ENCODE measurements around the gene PSD4. TPM values are rescaled to one million over a fixed set of nuclear protein-coding genes. Genes with fewer than 3 reads are reported as not detected.

Gene PSD4
- polyA plus RNA-seq, 1 of the 3 experiments (the other 2 are of a cell fraction): 0.35 TPM

GRCh38 chr2:113215056-113215455 is 41.3 kb downstream of the PSD4 start:
- Histone ChIP-seq H3K79me2 (ENCODE audit: insufficient read depth) (no peaks in the 10 kb centered on the region), H3K27me3 (ENCODE audit: insufficient read depth) (no peaks in the 10 kb centered on the region), H3K4me2 (no peak overlapping the region), H2AFZ (ENCODE audit: low read depth) (no peak overlapping the region), H3K9me2 (no peaks in the 10 kb centered on the region), H3F3A (replicated peaks; ENCODE audit: insufficient read depth) (no peaks in the 10 kb centered on the region), H3K36me3 (replicated peaks in 1 of 2; ENCODE audit: control insufficient read depth in 1 of 2, insufficient read depth in 2 of 2, low read length in 1 of 2) (no peaks in the 10 kb centered on the region), H4K20me1 (ENCODE audit: insufficient read depth) (no peaks in the 10 kb centered on the region), H3K9ac (no peak overlapping the region), H3K9me3 (no peaks in the 10 kb centered on the region), H3K27ac (ENCODE audit: low read depth in 2 of 2, low read length in 1 of 2) (no peak overlapping the region), H3K4me1 (ENCODE audit: control insufficient read depth in 1 of 2, insufficient read depth in 2 of 2, low read depth in 1 of 2, low read length in 1 of 2) (peaks cover 0 to 11% of the 10 kb centered on the region in 2 experiments; a peak in 1 of 4 replicates), H3K4me3 (ENCODE audit: low read depth in 2 of 2, low read length in 1 of 2) (no peak overlapping the region)
- whole genome bisulfite sequencing (ENCODE audit: low lambda C conversion rate): 72% methylated on average over 2 of the region's 2 CpGs
- no peak for TF ChIP-seq TAF1 (IDR thresholded peaks at IDR 0.05; ENCODE audit: borderline replicate concordance, low read depth, low read length)
- no peak for TF ChIP-seq GABPA (IDR thresholded peaks at IDR 0.05; ENCODE audit: low read depth)
- no peak for TF ChIP-seq ELF1 (IDR thresholded peaks at IDR 0.05)
- no peak for DNase-seq
- ChIA-PET CTCF (interaction anchor here (2.2 to 2.7 kb wide), 2 partner anchors 11 to 16 kb away, joined by 12 to 13 read pairs; no protein-coding TSS in a partner anchor), POLR2A (no interaction called here)

- Histone ChIP-seq H3K4me3 (ENCODE audit: low read depth in 2 of 2, low read length in 1 of 2) (no peak overlapping the region), H3K4me1 (ENCODE audit: control insufficient read depth in 1 of 2, insufficient read depth in 2 of 2, low read depth in 1 of 2, low read length in 1 of 2) (peaks cover 0 to 11% of the 10 kb centered on the region in 2 experiments; a peak in 2 of 4 replicates), H3K79me2 (ENCODE audit: insufficient read depth) (no peaks in the 10 kb centered on the region), H3K4me2 (no peak overlapping the region), H3K27ac (ENCODE audit: low read depth in 2 of 2, low read length in 1 of 2) (no peak overlapping the region), H3K27me3 (ENCODE audit: insufficient read depth) (no peaks in the 10 kb centered on the region), H3K9me3 (no peaks in the 10 kb centered on the region), H3K9ac (no peak overlapping the region), H2AFZ (ENCODE audit: low read depth) (no peak overlapping the region), H3F3A (replicated peaks; ENCODE audit: insufficient read depth) (no peaks in the 10 kb centered on the region), H3K36me3 (replicated peaks in 1 of 2; ENCODE audit: control insufficient read depth in 1 of 2, insufficient read depth in 2 of 2, low read length in 1 of 2) (no peaks in the 10 kb centered on the region), H4K20me1 (ENCODE audit: insufficient read depth) (no peaks in the 10 kb centered on the region), H3K9me2 (no peaks in the 10 kb centered on the region)
- POLR2A ChIA-PET: no interaction called here
- no peak for TF ChIP-seq GATA2 (CRISPR knock-in tag; IDR thresholded peaks at IDR 0.05)
- TF ChIP-seq NFIC (IDR thresholded peaks at IDR 0.05; ENCODE audit: borderline replicate concordance): no peak
- no peak for TF ChIP-seq ZBTB33 (IDR thresholded peaks at IDR 0.05; ENCODE audit: borderline replicate concordance, low read depth)
- no peak for TF ChIP-seq FOSL2 (IDR thresholded peaks at IDR 0.05; ENCODE audit: borderline replicate concordance, low read depth)
- TF ChIP-seq EP300 (IDR thresholded peaks at IDR 0.05; ENCODE audit: borderline replicate concordance in 1 of 2, low read depth in 1 of 2, low read length in 1 of 2): no peak
- no peak for TF ChIP-seq YY1 (IDR thresholded peaks at IDR 0.05; ENCODE audit: low read depth)
- no peak for TF ChIP-seq RCOR1 (IDR thresholded peaks at IDR 0.05; ENCODE audit: low read length)
- no peak for TF ChIP-seq REST (IDR thresholded peaks at IDR 0.05; ENCODE audit: low read depth, low read length)
- no peak for TF ChIP-seq TAF1 (IDR thresholded peaks at IDR 0.05; ENCODE audit: borderline replicate concordance, low read depth, low read length)
- TF ChIP-seq FOXJ3 (CRISPR knock-in tag; IDR thresholded peaks at IDR 0.05): no peak
- no peak for TF ChIP-seq JUND (IDR thresholded peaks at IDR 0.05)
- no peak for TF ChIP-seq TCF12 (IDR thresholded peaks at IDR 0.05)
- TF ChIP-seq USF2 (IDR thresholded peaks at IDR 0.05; ENCODE audit: borderline replicate concordance, low read depth, low read length): no peak
- no peak for TF ChIP-seq MAX (IDR thresholded peaks at IDR 0.05; ENCODE audit: low read depth)
- no peak for TF ChIP-seq CTCF (IDR thresholded peaks at IDR 0.05)
- TF ChIP-seq RFX5 (IDR thresholded peaks at IDR 0.05; ENCODE audit: low read length): no peak
- CTCF ChIA-PET: interaction anchor here (0.6 to 2.7 kb wide), 7 partner anchors 12 to 174 kb away, joined by 3 to 13 read pairs (median 3); no protein-coding TSS in a partner anchor
- WGBS (ENCODE audit: low lambda C conversion rate): 75% methylated on average over 1 of the region's 2 CpGs
- no peak for DNase-seq
Observed at GRCh38 chr2:113216321-113216720, 42.5 kb downstream of the PSD4 start.

Measured in SK-N-SH (cell line).